Body of pancreas (tissue), 4 donors: ENCODE data around the gene SETD6.

Experiments
- POLR2A ChIP-seq, 3 donors: fragments of 450-650 bp; IDR thresholded peaks; one replicate each; pipeline ENCODE4 v1.6.1; 2016; ENCODE audit warnings: antibody characterized with exemption in 3 of 3, mild to moderate bottlenecking in 2 of 3
- TF ChIP-seq, protein P1 (sequence below), 7 experiments: fragments of 450-650 bp in 4 of 7; fragments of 200-600 bp in 3 of 7; sonication (generic) in 3 of 7; IDR thresholded peaks; one replicate each; pipeline ENCODE4 v1.5.1; 2016 to 2019; ENCODE audit warnings: antibody characterized with exemption in 7 of 7

GRCh38 chr16:58532414-58532813 lies 17.1 kb downstream of the SETD6 start:
- TF ChIP-seq, protein P1, sequence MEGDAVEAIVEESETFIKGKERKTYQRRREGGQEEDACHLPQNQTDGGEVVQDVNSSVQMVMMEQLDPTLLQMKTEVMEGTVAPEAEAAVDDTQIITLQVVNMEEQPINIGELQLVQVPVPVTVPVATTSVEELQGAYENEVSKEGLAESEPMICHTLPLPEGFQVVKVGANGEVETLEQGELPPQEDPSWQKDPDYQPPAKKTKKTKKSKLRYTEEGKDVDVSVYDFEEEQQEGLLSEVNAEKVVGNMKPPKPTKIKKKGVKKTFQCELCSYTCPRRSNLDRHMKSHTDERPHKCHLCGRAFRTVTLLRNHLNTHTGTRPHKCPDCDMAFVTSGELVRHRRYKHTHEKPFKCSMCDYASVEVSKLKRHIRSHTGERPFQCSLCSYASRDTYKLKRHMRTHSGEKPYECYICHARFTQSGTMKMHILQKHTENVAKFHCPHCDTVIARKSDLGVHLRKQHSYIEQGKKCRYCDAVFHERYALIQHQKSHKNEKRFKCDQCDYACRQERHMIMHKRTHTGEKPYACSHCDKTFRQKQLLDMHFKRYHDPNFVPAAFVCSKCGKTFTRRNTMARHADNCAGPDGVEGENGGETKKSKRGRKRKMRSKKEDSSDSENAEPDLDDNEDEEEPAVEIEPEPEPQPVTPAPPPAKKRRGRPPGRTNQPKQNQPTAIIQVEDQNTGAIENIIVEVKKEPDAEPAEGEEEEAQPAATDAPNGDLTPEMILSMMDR (IDR thresholded peaks at IDR 0.05), result no peak
- TF ChIP-seq POLR2A (IDR thresholded peaks at IDR 0.05), result no peak
